ENCODE results near the gene TDRD1. TPM values are rescaled to one million over a fixed set of nuclear protein-coding genes. Genes with fewer than 3 reads are reported as not detected.
A peak's percentile ranks its signal among the peaks of the same experiment; 100 is the strongest.
"Not testable (repeated sequence)": the region's sequence is repeated elsewhere in the genome, so short reads cannot be mapped to it uniquely, and the experiment has no call there.

TDRD1 gene
- polyA plus RNA-seq (2013, experiment 1 of 2): 0.60 TPM
- 0.63 TPM for polyA plus RNA-seq (2013, experiment 2 of 2)

- Histone ChIP-seq H3K27me3 (ENCODE audit: insufficient read depth, low read length, poor library complexity) (no peaks in the 10 kb centered on the region), H3K4me2 (ENCODE audit: low read length) (no peak within 1 kb of the TSS), H4K8ac (ENCODE audit: low read depth, low read length) (no peak within 1 kb of the TSS), H3K27ac (ENCODE audit: low read depth, low read length) (no peak within 1 kb of the TSS), H3K9ac (ENCODE audit: low read length) (no peak within 1 kb of the TSS), H2BK120ac (ENCODE audit: low read depth, low read length) (no peak within 1 kb of the TSS), H3K56ac (ENCODE audit: low read length) (peak within 1 kb of the TSS; percentile 44), H3K79me2 (ENCODE audit: control insufficient read depth, insufficient read depth, low read length) (no peaks in the 10 kb centered on the region), H3K23ac (ENCODE audit: low read length) (no peak within 1 kb of the TSS), H2AK5ac (ENCODE audit: low read length) (no peak within 1 kb of the TSS), H3K4ac (ENCODE audit: low read depth, low read length) (no peak within 1 kb of the TSS), H3K36me3 (ENCODE audit: control insufficient read depth, insufficient read depth, low read length) (no peaks in the 10 kb centered on the region), H4K5ac (ENCODE audit: low read length) (no peak within 1 kb of the TSS), H3K18ac (ENCODE audit: low read length) (no peak within 1 kb of the TSS), H3K4me3 (ENCODE audit: low read length) (no peak within 1 kb of the TSS), H2BK15ac (replicated peaks; ENCODE audit: low read depth) (no peak within 1 kb of the TSS), H3K4me1 (ENCODE audit: control insufficient read depth, low read depth, low read length) (no peaks in the 10 kb centered on the region), H3K79me1 (ENCODE audit: low read length) (no peaks in the 10 kb centered on the region), H2BK5ac (ENCODE audit: low read length) (no peak within 1 kb of the TSS)
- no CpG with 5 or more reads among the region's 28 CpGs for WGBS (ENCODE audit: extremely low coverage, insufficient coverage, low lambda C conversion rate)
- no peak for DNase-seq
These were observed at the start of gene TDRD1 for GRCh38 chr10:114179148-114179547. TSS of gene TDRD1 (plus strand) at chr10:114179353. CDS start at chr10:114187832, 8,479 bp downstream.

GRCh38 chr10:114131094-114131493 lies 48.1 kb upstream of the TDRD1 start:
- Histone ChIP-seq H2AK5ac (ENCODE audit: low read length) (no peak overlapping the region), H2BK120ac (ENCODE audit: low read depth, low read length) (no peak overlapping the region), H3K4ac (ENCODE audit: low read depth, low read length) (no peak overlapping the region), H3K27ac (ENCODE audit: low read depth, low read length) (no peak overlapping the region), H3K9ac (ENCODE audit: low read length) (no peak overlapping the region), H3K4me3 (ENCODE audit: low read length) (no peak overlapping the region), H3K18ac (ENCODE audit: low read length) (no peak overlapping the region), H4K5ac (ENCODE audit: low read length) (no peak overlapping the region), H3K23ac (ENCODE audit: low read length) (no peak overlapping the region), H3K56ac (ENCODE audit: low read length) (no peak overlapping the region), H2BK15ac (replicated peaks; ENCODE audit: low read depth) (no peak overlapping the region), H3K4me1 (ENCODE audit: control insufficient read depth, low read depth, low read length) (no peaks in the 10 kb centered on the region), H3K79me2 (ENCODE audit: control insufficient read depth, insufficient read depth, low read length) (no peaks in the 10 kb centered on the region), H3K79me1 (ENCODE audit: low read length) (no peaks in the 10 kb centered on the region), H4K8ac (ENCODE audit: low read depth, low read length) (no peak overlapping the region), H3K36me3 (ENCODE audit: control insufficient read depth, insufficient read depth, low read length) (peaks cover 3% of the 10 kb centered on the region), H3K4me2 (ENCODE audit: low read length) (no peak overlapping the region), H2BK5ac (ENCODE audit: low read length) (no peak overlapping the region), H3K27me3 (ENCODE audit: insufficient read depth, low read length, poor library complexity) (no peaks in the 10 kb centered on the region)
- no CpG with 5 or more reads among the region's 3 CpGs for WGBS (ENCODE audit: extremely low coverage, insufficient coverage, low lambda C conversion rate)
- no peak for DNase-seq

- no peaks in the 10 kb centered on the region for H3K27me3 ChIP-seq (ENCODE audit: insufficient read depth, low read length, poor library complexity)
- H3K4ac ChIP-seq (ENCODE audit: low read depth, low read length): no peak overlapping the region
- H3K79me2 ChIP-seq (ENCODE audit: control insufficient read depth, insufficient read depth, low read length): no peaks in the 10 kb centered on the region
- H2BK5ac ChIP-seq (ENCODE audit: low read length): no peak overlapping the region
- no CpG with 5 or more reads among the region's 2 CpGs for WGBS (ENCODE audit: extremely low coverage, insufficient coverage, low lambda C conversion rate)
- no peak overlapping the region for H3K4me2 ChIP-seq (ENCODE audit: low read length)
- H2BK120ac ChIP-seq (ENCODE audit: low read depth, low read length): no peak overlapping the region
- H3K9ac ChIP-seq (ENCODE audit: low read length): no peak overlapping the region
- no peak overlapping the region for H4K5ac ChIP-seq (ENCODE audit: low read length)
- no peak overlapping the region for H3K4me3 ChIP-seq (ENCODE audit: low read length)
- no peak overlapping the region for H4K8ac ChIP-seq (ENCODE audit: low read depth, low read length)
- no peaks in the 10 kb centered on the region for H3K36me3 ChIP-seq (ENCODE audit: control insufficient read depth, insufficient read depth, low read length)
- H3K79me1 ChIP-seq (ENCODE audit: low read length): no peaks in the 10 kb centered on the region
- no peaks in the 10 kb centered on the region for H3K4me1 ChIP-seq (ENCODE audit: control insufficient read depth, low read depth, low read length)
- H2AK5ac ChIP-seq (ENCODE audit: low read length): no peak overlapping the region
- no peak overlapping the region for H3K23ac ChIP-seq (ENCODE audit: low read length)
- no peak overlapping the region for H2BK15ac ChIP-seq (replicated peaks; ENCODE audit: low read depth)
- H3K56ac ChIP-seq (ENCODE audit: low read length): no peak overlapping the region
- no peak overlapping the region for H3K27ac ChIP-seq (ENCODE audit: low read depth, low read length)
- DNase-seq: no peak
- no peak overlapping the region for H3K18ac ChIP-seq (ENCODE audit: low read length)
These were observed 43.7 kb upstream of the TDRD1 start for GRCh38 chr10:114135476-114135875.

GRCh38 chr10:114138581-114138980 lies 40.6 kb upstream of the TDRD1 start:
- H3K4me1 ChIP-seq (ENCODE audit: control insufficient read depth, low read depth, low read length): no peaks in the 10 kb centered on the region
- DNase-seq: no peak
- no peak overlapping the region for H3K4me3 ChIP-seq (ENCODE audit: low read length)
- H3K56ac ChIP-seq (ENCODE audit: low read length): no peak overlapping the region
- no peak overlapping the region for H2BK120ac ChIP-seq (ENCODE audit: low read depth, low read length)
- no peak overlapping the region for H3K27ac ChIP-seq (ENCODE audit: low read depth, low read length)
- H3K4ac ChIP-seq (ENCODE audit: low read depth, low read length): no peak overlapping the region
- H3K36me3 ChIP-seq (ENCODE audit: control insufficient read depth, insufficient read depth, low read length): no peaks in the 10 kb centered on the region
- no peak overlapping the region for H2BK15ac ChIP-seq (replicated peaks; ENCODE audit: low read depth)
- no peak overlapping the region for H3K18ac ChIP-seq (ENCODE audit: low read length)
- no peak overlapping the region for H3K9ac ChIP-seq (ENCODE audit: low read length)
- H3K79me1 ChIP-seq (ENCODE audit: low read length): no peaks in the 10 kb centered on the region
- H2BK5ac ChIP-seq (ENCODE audit: low read length): no peak overlapping the region
- H3K23ac ChIP-seq (ENCODE audit: low read length): no peak overlapping the region
- no peaks in the 10 kb centered on the region for H3K79me2 ChIP-seq (ENCODE audit: control insufficient read depth, insufficient read depth, low read length)
- H2AK5ac ChIP-seq (ENCODE audit: low read length): no peak overlapping the region
- H4K8ac ChIP-seq (ENCODE audit: low read depth, low read length): no peak overlapping the region
- no peak overlapping the region for H4K5ac ChIP-seq (ENCODE audit: low read length)
- no peaks in the 10 kb centered on the region for H3K27me3 ChIP-seq (ENCODE audit: insufficient read depth, low read length, poor library complexity)
- WGBS (ENCODE audit: extremely low coverage, insufficient coverage, low lambda C conversion rate): 100% methylated on average over 1 of the region's 3 CpGs
- no peak overlapping the region for H3K4me2 ChIP-seq (ENCODE audit: low read length)

- no peaks in the 10 kb centered on the region for H3K79me2 ChIP-seq (ENCODE audit: control insufficient read depth, insufficient read depth, low read length)
- no peak overlapping the region for H2BK120ac ChIP-seq (ENCODE audit: low read depth, low read length)
- H2AK5ac ChIP-seq (ENCODE audit: low read length): no peak overlapping the region
- no peak overlapping the region for H3K4me3 ChIP-seq (ENCODE audit: low read length)
- H3K23ac ChIP-seq (ENCODE audit: low read length): no peak overlapping the region
- H3K9ac ChIP-seq (ENCODE audit: low read length): no peak overlapping the region
- no peaks in the 10 kb centered on the region for H3K27me3 ChIP-seq (ENCODE audit: insufficient read depth, low read length, poor library complexity)
- H3K56ac ChIP-seq (ENCODE audit: low read length): no peak overlapping the region
- no peak for DNase-seq
- no peak overlapping the region for H4K5ac ChIP-seq (ENCODE audit: low read length)
- H3K18ac ChIP-seq (ENCODE audit: low read length): no peak overlapping the region
- H2BK15ac ChIP-seq (replicated peaks; ENCODE audit: low read depth): no peak overlapping the region
- H4K8ac ChIP-seq (ENCODE audit: low read depth, low read length): no peak overlapping the region
- H2BK5ac ChIP-seq (ENCODE audit: low read length): no peak overlapping the region
- H3K4me2 ChIP-seq (ENCODE audit: low read length): no peak overlapping the region
- no peak overlapping the region for H3K27ac ChIP-seq (ENCODE audit: low read depth, low read length)
- H3K79me1 ChIP-seq (ENCODE audit: low read length): no peaks in the 10 kb centered on the region
- no peak overlapping the region for H3K4ac ChIP-seq (ENCODE audit: low read depth, low read length)
- no CpG with 5 or more reads among the region's 1 CpG for WGBS (ENCODE audit: extremely low coverage, insufficient coverage, low lambda C conversion rate)
- H3K4me1 ChIP-seq (ENCODE audit: control insufficient read depth, low read depth, low read length): no peaks in the 10 kb centered on the region
- H3K36me3 ChIP-seq (ENCODE audit: control insufficient read depth, insufficient read depth, low read length): no peaks in the 10 kb centered on the region
These were observed 39.1 kb upstream of the TDRD1 start for GRCh38 chr10:114140036-114140435.

- not testable (repeated sequence) for H2BK5ac ChIP-seq (ENCODE audit: low read length); H2BK120ac ChIP-seq (ENCODE audit: low read depth, low read length); H2AK5ac ChIP-seq (ENCODE audit: low read length); DNase-seq; H3K79me1 ChIP-seq (ENCODE audit: low read length); H3K4me2 ChIP-seq (ENCODE audit: low read length); H3K27ac ChIP-seq (ENCODE audit: low read depth, low read length); H3K9ac ChIP-seq (ENCODE audit: low read length); H3K4ac ChIP-seq (ENCODE audit: low read depth, low read length); H3K23ac ChIP-seq (ENCODE audit: low read length); H3K56ac ChIP-seq (ENCODE audit: low read length); H3K4me1 ChIP-seq (ENCODE audit: control insufficient read depth, low read depth, low read length); H3K27me3 ChIP-seq (ENCODE audit: insufficient read depth, low read length, poor library complexity); H4K5ac ChIP-seq (ENCODE audit: low read length); H3K79me2 ChIP-seq (ENCODE audit: control insufficient read depth, insufficient read depth, low read length); H3K18ac ChIP-seq (ENCODE audit: low read length); H3K4me3 ChIP-seq (ENCODE audit: low read length); H2BK15ac ChIP-seq (replicated peaks; ENCODE audit: low read depth); H4K8ac ChIP-seq (ENCODE audit: low read depth, low read length); H3K36me3 ChIP-seq (ENCODE audit: control insufficient read depth, insufficient read depth, low read length)
- WGBS (ENCODE audit: extremely low coverage, insufficient coverage, low lambda C conversion rate): no CpG with 5 or more reads among the region's 2 CpGs
These were observed 38.3 kb upstream of the TDRD1 start for GRCh38 chr10:114140827-114141226.

Data from mesendoderm (in vitro differentiated cells).